Spleen (tissue), 11 donors: Measurements from ENCODE around the gene HECA. TPM values are rescaled to one million over a fixed set of nuclear protein-coding genes. Genes with fewer than 3 reads are reported as not detected.

Experiments
- DNase-seq: peaks from one replicate; pipeline ENCODE4 v3.0.0-alpha.2; 2020
- H3K27ac ChIP-seq, 8 donors: fragments of 200-600 bp; sonication (generic) in 7 of 8; 1 replicate in 4 of 8; 2 replicates in 4 of 8; pipeline versions ENCODE4 v1.5.0 to v1.8.0; 2016 to 2021; ENCODE audit warnings: inconsistent platforms in 4 of 8, mild to moderate bottlenecking in 4 of 8, moderate library complexity in 1 of 8
- H3K27me3 ChIP-seq, 7 donors: fragments of 200-600 bp; sonication (generic) in 6 of 7; replicated peaks in 1 of 7; 1 replicate in 4 of 7; 2 replicates in 3 of 7; pipeline versions ENCODE4 v1.5.0 to v1.8.0; 2016 to 2021; ENCODE audit warnings: inconsistent platforms in 3 of 7, mild to moderate bottlenecking in 1 of 7
- H3K36me3 ChIP-seq, 6 donors: fragments of 200-600 bp; sonication (generic) in 5 of 6; 1 replicate in 4 of 6; 2 replicates in 2 of 6; pipeline versions ENCODE4 v1.5.0 to v1.8.0; 2016 to 2021; ENCODE audit warnings: inconsistent platforms in 2 of 6
- H3K4me1 ChIP-seq, 6 donors: fragments of 200-600 bp; sonication (generic) in 5 of 6; 1 replicate in 3 of 6; 2 replicates in 3 of 6; pipeline versions ENCODE4 v1.5.0 to v1.8.0; 2016 to 2021; ENCODE audit warnings: inconsistent platforms in 3 of 6
- H3K4me3 ChIP-seq, 8 donors: fragments of 200-600 bp; sonication (generic) in 7 of 8; 1 replicate in 4 of 8; 2 replicates in 4 of 8; pipeline versions ENCODE4 v1.5.0 to v1.8.0; 2016 to 2021; ENCODE audit warnings: inconsistent platforms in 4 of 8, mild to moderate bottlenecking in 4 of 8, moderate library complexity in 2 of 8
- H3K9me3 ChIP-seq, 8 donors: fragments of 200-600 bp; sonication (generic) in 7 of 8; 1 replicate in 4 of 8; 2 replicates in 4 of 8; pipeline versions ENCODE4 v1.5.0 to v1.8.0; 2016 to 2021; ENCODE audit warnings: inconsistent platforms in 4 of 8
- POLR2A ChIP-seq, 3 donors: fragments of 450-650 bp; IDR thresholded peaks; one replicate each; pipeline ENCODE4 v1.5.1; 2017; ENCODE audit warnings: antibody characterized with exemption in 3 of 3, mild to moderate bottlenecking in 1 of 3
- POLR2AphosphoS5 ChIP-seq, 3 donors: sonication (generic); formaldehyde crosslinking; IDR thresholded peaks; one replicate each; pipeline ENCODE4 v1.5.1; 2017; ENCODE audit warnings: antibody characterized with exemption in 3 of 3
- WGBS, 5 donors: extraction: QIAGEN DNeasy Blood & Tissue Kit in 3 of 5; methylation state at CpG; one replicate each; pipeline versions ENCODE4 v1.1.5 to v1.1.7; 2013 to 2018; 5-methylcytosine and 5-hydroxymethylcytosine counted together
- intact Hi-C: fragments of 100-400 bp; cut with DNase I; formaldehyde crosslinking; loops from one replicate; pipeline ENCODE4 v1.15.0; 2023; ENCODE audit warnings: low total_unique reads
- polyA plus RNA-seq, 3 donors: library from polyadenylated mRNA; stranded (reverse); fragments of 200-250 nt; gene quantifications; one replicate each; pipeline ENCODE4 v1.2.1, GENCODE V29; 2013
- total RNA-seq, 7 donors: library from RNA; depleted of rRNA in 3 of 7; stranded (reverse); fragments of >200 nt in 3 of 7; fragmentation: NEBNext Ultra II Directional in 4 of 7; extraction: Animal tissue kit (Norgen Biotek cat#: 25700) in 4 of 7; gene quantifications; one replicate each; pipeline versions ENCODE4 v1.1.0 to v1.2.1, GENCODE V29; 2016 to 2021
- TF ChIP-seq, protein P1 (sequence below), 11 experiments: fragments of 200-600 bp in 7 of 11; fragments of 450-650 bp in 4 of 11; sonication (generic) in 4 of 11; IDR thresholded peaks in 8 of 11; conservative IDR thresholded peaks in 3 of 11; 1 replicate in 7 of 11; 2 replicates in 4 of 11; pipeline versions ENCODE4 v1.4.0 to v1.8.0; 2016 to 2021; ENCODE audit warnings: antibody characterized with exemption in 11 of 11, inconsistent platforms in 4 of 11, mild to moderate bottlenecking in 1 of 11
- donor health status: healthy with polysubstance abuse.
- donor health status: DM: no; HTN: no; CAD: no; lungs with moderate emphysema.
- donor health status: DM: no; HTN: no; CAD: no.
- donor health status: Bipolar disorder and iron deficiency.
- donor health status: healthy.
- donor health status: DM: no; HTN: no; CAD: no.
- donor health status: DM: yes; HTN: yes; CAD: no.

Gene HECA
- total and polyA plus RNA-seq, 10 donors: 15.6 to 104 (median 69.0) TPM

DNA sequence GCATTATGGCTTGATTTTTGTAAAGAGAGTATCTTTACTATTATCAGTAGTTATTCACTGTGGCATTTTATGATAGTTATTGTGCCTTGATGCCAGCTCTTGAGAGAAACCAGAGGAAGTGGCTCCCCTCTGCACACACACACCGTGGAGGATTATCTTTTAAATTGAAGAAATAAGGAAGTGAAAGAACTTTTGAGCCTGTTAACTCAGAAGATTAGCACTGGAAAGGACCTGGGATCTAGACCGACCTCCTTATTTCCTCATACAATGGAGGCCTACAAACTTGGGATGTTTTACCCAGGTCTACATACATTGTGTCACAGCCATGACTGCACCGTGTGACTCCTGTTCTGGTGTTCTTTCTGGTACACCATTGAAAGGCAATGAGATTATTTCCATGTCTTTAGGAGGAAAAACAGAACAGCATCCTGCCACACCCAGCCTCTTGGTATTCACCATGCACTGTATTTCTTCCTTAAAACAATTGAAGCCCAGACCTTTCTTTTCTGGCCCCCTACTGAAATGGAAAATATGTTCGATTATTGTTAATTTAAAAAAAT, 40.6 kb downstream of the HECA start:
- TF ChIP-seq, protein P1, sequence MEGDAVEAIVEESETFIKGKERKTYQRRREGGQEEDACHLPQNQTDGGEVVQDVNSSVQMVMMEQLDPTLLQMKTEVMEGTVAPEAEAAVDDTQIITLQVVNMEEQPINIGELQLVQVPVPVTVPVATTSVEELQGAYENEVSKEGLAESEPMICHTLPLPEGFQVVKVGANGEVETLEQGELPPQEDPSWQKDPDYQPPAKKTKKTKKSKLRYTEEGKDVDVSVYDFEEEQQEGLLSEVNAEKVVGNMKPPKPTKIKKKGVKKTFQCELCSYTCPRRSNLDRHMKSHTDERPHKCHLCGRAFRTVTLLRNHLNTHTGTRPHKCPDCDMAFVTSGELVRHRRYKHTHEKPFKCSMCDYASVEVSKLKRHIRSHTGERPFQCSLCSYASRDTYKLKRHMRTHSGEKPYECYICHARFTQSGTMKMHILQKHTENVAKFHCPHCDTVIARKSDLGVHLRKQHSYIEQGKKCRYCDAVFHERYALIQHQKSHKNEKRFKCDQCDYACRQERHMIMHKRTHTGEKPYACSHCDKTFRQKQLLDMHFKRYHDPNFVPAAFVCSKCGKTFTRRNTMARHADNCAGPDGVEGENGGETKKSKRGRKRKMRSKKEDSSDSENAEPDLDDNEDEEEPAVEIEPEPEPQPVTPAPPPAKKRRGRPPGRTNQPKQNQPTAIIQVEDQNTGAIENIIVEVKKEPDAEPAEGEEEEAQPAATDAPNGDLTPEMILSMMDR (IDR thresholded peaks at IDR 0.05 in 8 of 11, conservative IDR thresholded peaks at IDR 0.05 in 3 of 11): no peak
- TF ChIP-seq POLR2A (IDR thresholded peaks at IDR 0.05) (no peak), POLR2AphosphoS5 (IDR thresholded peaks at IDR 0.05) (no peak)
- no peak for DNase-seq
- peaks cover 3 to 93% (median 46%) of the 10 kb centered on the region in 6 donors for H3K36me3 ChIP-seq
- H3K27me3 ChIP-seq: no peaks in the 10 kb centered on the region
- intact Hi-C loops: no loop called here
- H3K4me3 ChIP-seq: no peak overlapping the region
- H3K9me3 ChIP-seq: peaks cover 0 to 4% (median 0%) of the 10 kb centered on the region in 8 donors
- H3K4me1 ChIP-seq: peaks cover 0 to 80% (median 41%) of the 10 kb centered on the region in 6 donors
- 45 to 51% (median 49%) methylated on average over 4 of the region's 4 CpGs for WGBS, 5 donors
- H3K27ac ChIP-seq: peak overlapping the region in 3 of 8 donors; percentile 35 to 53 (median 39)

DNA sequence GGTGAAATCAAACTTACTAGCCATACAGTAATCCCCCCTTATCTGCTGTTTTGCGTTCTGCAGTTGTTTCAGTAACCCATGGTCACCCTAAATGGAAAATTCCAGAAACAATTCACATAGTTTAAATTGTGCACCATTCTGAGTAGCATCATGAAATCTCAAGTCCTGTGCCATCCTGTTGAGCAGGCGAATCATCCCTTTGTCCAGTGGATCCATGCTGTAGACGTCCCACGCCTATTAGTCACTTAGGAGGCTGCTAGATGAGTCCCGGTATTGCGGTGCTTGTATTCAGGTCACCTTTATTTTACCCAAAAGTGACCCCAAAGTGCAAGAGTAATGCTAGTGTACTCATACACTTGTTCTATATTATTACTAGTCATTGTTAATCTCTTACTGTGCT, 46.4 kb downstream of the HECA start:
- Histone ChIP-seq H3K9me3 (peaks cover 0 to 4% (median 0%) of the 10 kb centered on the region in 8 donors), H3K27ac (no peak overlapping the region), H3K4me3 (no peak overlapping the region), H3K36me3 (peaks cover 3 to 71% (median 41%) of the 10 kb centered on the region in 6 donors), H3K27me3 (no peaks in the 10 kb centered on the region), H3K4me1 (peaks cover 0 to 22% (median under 1%) of the 10 kb centered on the region in 6 donors)
- WGBS, 5 donors: 92 to 99% (median 98%) methylated on average over 6 of the region's 6 CpGs
- no peak for DNase-seq
- no peak for TF ChIP-seq POLR2A (IDR thresholded peaks at IDR 0.05)
- peak in 1 of 3 donors; percentile 41 for TF ChIP-seq POLR2AphosphoS5 (IDR thresholded peaks at IDR 0.05)
- intact Hi-C loops: no loop called here

GRCh38 chr6:139184047-139184446, 49.2 kb downstream of the HECA start:
- H3K36me3 ChIP-seq: peaks cover 2 to 43% (median 13%) of the 10 kb centered on the region in 6 donors
- H3K4me1 ChIP-seq: peaks cover 0 to 2% (median 0%) of the 10 kb centered on the region in 6 donors
- no peaks in the 10 kb centered on the region for H3K9me3 ChIP-seq
- peak overlapping the region in 1 of 8 donors; percentile 6 for H3K27ac ChIP-seq
- WGBS, 5 donors: 88 to 94% (median 93%) methylated on average over 4 of the region's 4 CpGs
- no peak for DNase-seq
- intact Hi-C loops: no loop called here
- H3K27me3 ChIP-seq: no peaks in the 10 kb centered on the region
- TF ChIP-seq, protein P1 (IDR thresholded peaks at IDR 0.05 in 8 of 11, conservative IDR thresholded peaks at IDR 0.05 in 3 of 11): no peak
- peak in 1 of 3 donors; percentile 43 for TF ChIP-seq POLR2AphosphoS5 (IDR thresholded peaks at IDR 0.05)
- no peak overlapping the region for H3K4me3 ChIP-seq

DNA sequence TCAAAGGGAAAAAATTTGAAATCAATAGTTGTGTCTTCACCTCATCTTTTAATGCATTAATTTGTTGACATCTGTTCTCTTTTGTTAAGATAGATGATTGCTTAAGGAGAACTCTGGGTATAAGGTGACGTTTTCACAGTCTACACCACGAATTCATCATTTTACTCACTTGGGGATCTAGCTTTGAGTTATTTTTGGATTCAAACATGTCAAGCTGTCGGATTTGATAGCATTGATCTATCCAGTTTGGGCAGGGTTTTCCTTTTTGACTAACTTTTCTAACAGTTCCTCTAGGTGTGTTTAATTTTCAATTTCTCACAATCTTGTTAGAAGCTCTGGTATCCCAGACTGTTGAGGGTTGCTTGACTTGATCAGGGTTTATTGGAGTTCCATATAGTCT, 49.6 kb downstream of the HECA start:
- Histone ChIP-seq H3K9me3 (no peaks in the 10 kb centered on the region), H3K36me3 (peaks cover 0 to 39% (median 9%) of the 10 kb centered on the region in 6 donors), H3K4me3 (no peak overlapping the region), H3K27me3 (no peaks in the 10 kb centered on the region), H3K4me1 (no peaks in the 10 kb centered on the region), H3K27ac (no peak overlapping the region)
- no peak for DNase-seq
- intact Hi-C loops: no loop called here
- TF ChIP-seq POLR2AphosphoS5 (IDR thresholded peaks at IDR 0.05) (no peak), POLR2A (IDR thresholded peaks at IDR 0.05) (no peak)
- TF ChIP-seq, protein P1 (IDR thresholded peaks at IDR 0.05 in 8 of 11, conservative IDR thresholded peaks at IDR 0.05 in 3 of 11): no peak
- WGBS, 5 donors: 64 to 86% (median 82%) methylated on average over 3 of the region's 3 CpGs
